GM18511 (cell line): Measurements from ENCODE around the gene DRAM1.
A peak's percentile ranks its signal among the peaks of the same experiment; 100 is the strongest.

Source experiments
- ATAC-seq: cut with Tn5 transposase; IDR thresholded peaks from one replicate; pipeline ENCODE4 v1.9.1; 2021; ENCODE audit warnings: mild to moderate bottlenecking, moderate library complexity; ENCODE audit not compliant: unreplicated experiment

DRAM1 gene

DNA sequence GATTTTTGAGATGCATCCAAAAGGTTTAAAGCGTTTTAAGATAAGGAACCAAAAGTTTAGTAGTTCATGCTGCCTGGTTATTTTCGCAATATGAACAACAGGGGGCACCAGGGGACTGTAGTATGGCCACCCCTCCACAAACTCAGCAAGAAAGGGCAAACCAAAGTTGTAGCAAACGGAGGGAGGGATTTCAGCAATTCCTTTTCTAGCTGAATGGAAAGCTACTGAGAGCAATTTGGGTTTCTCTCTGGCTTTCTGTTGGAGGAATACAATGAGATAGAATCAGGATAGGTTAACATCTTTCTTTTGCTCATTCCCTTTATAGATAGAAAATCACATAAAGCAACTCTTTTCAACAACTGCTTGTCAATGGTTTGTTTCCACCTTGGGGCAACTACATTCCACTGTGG, 62.5 kb downstream of the DRAM1 start:
- ATAC-seq: no peak

DNA sequence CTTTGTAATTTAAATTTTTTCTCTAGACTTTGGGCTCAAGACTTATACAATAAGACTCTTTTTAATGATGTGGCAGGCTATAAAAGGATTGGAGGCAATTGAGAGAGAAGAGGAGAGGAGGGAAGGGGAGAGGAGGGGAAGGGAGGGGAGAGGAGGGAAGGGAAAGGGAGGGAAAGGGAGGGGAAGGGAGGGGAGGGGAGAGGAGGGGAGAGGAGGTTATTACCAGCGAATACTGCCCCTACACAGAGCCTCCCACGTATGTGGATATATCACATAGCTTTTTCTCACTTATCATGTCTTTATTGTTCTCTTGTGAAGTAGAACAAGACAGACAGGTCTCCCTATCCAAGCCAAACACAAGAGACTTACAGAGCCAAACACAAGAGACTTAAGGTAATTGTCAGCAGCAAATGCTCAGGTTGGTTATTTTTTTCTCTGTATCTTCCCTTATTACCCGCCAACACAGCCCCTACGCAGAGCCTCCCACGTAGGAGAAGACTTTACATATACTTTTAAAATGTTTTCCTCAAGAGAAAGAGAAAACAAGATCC, 63.1 kb downstream of the DRAM1 start:
- ATAC-seq: no peak

DNA sequence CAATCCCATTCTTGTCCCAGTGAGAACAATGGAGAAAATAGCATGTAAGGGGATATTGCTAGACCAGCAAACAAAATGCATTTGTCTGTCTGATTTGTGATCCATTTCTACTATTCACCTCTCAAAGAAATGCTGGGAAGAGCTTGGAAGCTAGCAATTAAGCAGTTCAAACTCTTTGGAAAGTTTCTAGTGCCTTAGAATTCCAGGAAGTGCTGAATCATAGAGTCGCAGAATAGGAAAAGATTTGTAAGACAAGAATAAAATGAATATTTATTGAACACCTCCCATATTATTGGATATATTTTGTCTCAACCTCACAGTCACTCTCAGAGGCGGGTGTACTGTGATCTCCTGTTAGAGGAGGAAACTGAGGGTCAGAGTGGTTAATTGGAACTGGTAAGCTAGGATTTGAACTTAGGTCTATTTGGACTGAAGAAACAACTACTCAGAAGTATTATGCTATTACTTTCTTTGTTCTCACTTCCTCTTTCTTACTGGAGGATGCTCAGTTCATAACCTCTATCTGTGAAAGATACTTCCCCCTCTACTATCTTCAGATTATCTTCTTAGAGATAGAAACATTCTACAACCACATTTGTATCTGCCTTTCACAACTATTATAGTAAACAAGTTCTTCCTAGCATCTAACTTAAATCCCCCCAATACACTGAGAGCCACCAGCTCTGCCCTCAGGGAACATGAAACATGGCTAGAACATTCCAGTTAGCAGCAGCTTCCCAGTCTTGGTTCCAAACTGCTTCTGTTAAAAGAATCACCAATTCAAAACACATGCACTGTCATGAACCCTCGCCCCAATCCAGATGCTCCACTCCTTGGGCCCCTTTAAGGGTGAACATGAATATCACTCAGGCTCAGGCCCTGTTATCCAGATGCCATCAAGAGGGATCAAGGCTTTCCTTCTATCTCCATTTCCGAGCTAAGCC, 64.2 kb downstream of the DRAM1 start:
- peak; percentile 86 for ATAC-seq

DNA sequence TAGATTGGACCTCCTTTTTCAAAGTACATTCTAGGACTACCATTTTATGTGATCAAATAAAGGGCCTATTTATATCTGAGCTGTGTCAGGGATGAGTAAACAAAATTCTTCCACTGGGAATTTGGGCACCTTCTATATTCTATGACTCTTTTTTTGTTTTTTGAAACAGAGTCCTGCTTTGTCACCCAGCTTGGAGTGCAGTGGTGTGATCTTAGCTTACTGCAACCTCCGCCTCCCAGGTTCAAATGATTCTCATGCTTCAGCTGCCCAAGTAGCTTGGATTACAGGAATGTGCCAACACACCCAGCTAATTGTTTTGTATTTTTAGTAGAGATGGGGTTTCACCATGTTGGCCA, 64.8 kb downstream of the DRAM1 start:
- no peak for ATAC-seq

DNA sequence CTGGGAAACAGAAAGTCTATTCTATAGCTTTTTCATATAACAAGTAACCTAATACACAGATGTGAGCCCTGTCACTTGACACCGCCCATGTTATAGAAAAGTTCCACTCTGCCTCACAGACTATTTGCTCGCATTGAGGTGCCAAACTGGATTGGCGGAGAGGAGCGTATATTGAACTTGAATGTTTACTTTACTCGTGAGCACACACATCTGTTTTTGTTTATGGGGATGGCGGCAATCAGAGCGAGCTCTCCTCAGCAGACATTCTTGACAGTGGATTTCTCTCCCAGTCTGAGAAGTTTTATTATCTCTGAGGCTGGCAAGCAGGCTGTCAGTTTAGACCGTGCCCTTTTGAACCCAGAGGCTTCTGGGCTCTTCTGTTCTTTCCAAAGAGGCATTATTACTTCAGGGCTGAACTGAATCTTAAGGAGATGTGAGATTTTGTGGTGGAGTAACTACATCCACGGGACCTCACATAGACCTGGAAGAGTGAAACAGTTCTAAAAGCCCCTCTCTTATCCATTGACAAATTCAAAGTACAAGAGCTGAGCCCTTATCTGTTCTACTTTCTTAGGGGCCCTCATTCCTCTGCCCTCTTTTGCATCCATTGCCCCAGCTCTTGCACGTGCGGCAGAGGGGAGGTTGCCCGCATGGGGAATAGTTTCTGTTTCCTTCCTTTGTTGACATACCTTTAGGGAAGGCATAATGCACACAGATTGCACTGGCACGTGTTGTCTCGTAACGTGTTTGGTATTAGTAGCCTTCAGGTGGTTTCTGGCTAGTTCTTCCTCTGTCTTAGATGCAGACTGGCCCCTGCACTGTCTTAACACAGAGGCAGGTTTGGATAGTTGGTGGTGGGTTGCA, 68.2 kb downstream of the DRAM1 start:
- ATAC-seq: no peak

DNA sequence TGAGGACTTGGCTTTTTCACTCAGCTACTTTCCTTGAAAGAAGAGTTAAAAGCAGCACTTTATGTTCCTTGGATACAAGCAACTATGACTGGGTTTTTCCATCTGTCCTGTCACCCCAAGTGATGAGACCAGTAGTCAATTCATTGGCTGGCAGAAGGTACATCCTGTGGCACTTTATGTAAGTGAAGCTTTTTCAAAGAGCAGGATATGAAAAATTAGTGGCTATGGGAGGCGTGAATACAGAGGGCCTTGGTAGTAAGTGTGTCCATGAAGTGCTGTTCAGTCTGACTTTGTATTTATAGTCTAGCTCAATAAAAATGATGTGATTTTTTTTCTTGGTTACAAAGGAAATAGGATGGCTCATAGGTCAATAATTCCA, 68.8 kb downstream of the DRAM1 start:
- no peak for ATAC-seq

DNA sequence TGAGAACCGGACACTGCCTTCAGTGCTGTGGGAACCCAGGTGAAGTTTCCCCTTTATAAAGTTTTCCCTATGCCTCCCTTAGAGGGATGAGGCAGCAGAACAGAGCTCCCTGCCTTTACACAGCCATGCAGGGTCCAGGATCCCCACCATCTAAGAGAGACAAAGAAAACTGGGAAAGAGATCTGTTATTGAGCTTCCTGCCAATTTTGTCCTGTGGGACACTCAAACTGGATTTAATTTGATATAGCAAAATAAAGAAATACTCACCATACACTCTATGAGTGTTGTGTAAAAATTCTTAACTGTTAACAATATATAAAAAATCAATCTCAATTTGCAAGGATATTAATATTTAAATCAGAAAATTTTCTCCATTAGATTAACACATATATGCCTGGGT, 69.9 kb downstream of the DRAM1 start:
- ATAC-seq: no peak

DNA sequence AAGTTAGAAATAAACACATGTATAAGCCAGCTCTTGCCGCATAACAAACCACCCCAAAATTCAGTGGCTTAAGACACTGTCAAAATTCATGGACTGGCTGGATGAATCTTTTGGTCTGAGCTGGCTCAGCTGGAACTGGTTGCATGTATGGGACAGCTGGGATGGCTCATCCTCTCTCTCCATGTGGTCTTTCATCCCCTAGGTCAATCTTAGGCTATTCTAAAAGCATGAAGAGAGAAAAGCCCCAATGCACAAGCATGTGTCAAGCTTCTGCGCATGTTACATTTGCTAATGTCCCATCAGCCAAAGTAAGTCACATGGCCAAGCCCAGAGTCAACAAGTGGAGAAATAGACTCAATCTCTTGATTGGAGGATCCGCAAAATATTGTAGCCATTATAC, 71.0 kb downstream of the DRAM1 start:
- ATAC-seq: no peak

DNA sequence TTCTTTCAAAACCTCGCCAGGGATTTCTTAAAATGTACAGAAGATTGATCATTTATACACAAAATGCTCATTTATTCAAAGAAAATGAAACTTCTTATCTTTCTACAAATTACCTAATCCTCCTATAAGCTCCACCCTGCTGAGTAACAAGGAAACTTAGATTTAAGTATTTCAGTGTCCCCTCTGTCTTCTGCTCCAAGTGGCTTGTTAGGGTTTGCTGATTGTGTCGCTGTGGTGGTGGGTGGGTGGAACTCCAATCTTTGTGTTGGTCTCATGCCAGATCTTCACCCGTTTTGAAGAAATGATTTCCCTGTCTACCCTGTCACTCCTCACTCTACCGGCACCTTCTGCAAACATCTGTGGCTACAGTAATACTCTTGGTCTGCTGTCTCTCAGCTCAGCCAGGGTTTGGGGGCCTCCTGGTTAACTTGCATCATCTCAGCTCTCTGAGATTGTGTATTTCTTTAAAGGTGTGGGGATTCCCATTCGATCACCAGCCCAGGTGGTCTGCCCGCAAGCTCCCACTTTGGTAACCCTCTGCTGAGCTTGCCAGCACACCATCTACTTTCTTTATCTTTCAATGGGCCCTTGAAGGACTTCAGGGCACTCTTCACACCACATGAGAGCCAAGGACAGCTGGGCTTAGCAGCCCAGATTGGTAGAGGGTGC, 73.8 kb downstream of the DRAM1 start:
- ATAC-seq: no peak

DNA sequence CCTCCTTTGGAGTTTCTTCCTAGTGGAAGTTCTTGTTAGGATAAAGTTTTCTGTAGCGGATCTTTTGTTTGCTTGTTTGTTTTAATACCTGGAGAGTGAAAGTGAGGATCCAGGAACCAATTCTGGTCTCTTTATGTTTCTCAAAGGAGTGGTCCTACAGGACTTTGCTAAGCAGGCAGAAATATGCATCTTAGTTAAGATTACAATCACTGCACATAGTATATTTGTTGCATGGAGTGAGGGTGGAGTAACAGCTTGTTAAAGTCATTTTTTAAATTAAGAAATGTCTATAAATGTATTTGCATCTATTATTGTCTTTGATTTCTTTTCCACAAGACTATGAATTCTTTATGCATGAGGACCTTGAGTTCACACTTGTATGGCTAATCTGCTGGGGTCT, 76.7 kb downstream of the DRAM1 start:
- no peak for ATAC-seq

DNA sequence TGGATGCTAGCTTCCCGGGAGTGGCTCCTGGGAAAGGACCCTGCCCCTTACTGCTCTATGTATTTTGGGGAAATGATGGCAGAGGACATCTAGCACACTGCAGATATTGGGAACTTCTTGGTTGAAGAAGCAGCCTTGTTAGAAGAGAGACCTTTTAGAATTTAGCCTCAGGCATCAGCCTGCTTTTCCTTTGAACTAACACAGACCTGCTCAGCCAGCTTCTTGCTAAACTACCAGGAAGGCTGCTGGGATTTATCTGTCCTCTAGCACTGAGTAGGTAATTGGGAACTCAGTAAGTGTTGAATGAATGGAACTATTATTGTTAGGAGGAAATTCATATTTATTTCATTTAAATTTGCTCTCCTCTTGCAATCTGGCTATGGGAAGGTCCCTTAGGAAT, 77.3 kb downstream of the DRAM1 start:
- no peak for ATAC-seq

DNA sequence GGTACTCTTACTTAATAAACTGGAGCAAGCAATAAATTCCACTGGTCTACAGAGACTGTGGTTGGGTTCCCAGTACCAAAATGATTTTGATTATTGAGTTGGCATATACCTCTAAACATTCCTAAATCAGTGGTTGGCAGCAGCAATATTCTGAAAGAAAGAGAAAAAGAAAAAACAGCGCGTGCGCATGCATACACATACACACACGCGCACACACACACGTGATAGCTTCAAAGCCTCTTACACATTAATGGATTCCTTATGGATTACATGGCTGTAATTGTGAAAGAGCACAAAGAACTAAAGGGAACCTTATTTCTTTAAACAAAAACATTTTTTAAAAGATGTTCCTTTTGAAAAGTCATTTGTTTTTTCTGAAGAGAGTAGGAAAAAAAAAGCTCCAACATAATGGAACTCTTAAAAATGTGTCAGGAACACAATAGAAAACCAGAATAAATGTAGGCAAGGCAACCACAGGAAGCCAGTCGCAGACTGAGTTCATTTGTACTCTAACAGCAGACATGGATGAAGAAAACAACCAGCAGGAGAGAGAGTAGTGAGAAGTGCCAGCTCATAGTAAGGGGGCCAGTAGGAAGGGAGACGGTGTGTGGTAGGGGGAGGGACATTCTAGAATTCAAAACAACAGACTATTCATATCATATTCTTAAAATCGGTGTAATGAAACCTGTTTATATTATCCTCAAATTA, 80.0 kb downstream of the DRAM1 start:
- no peak for ATAC-seq

DNA sequence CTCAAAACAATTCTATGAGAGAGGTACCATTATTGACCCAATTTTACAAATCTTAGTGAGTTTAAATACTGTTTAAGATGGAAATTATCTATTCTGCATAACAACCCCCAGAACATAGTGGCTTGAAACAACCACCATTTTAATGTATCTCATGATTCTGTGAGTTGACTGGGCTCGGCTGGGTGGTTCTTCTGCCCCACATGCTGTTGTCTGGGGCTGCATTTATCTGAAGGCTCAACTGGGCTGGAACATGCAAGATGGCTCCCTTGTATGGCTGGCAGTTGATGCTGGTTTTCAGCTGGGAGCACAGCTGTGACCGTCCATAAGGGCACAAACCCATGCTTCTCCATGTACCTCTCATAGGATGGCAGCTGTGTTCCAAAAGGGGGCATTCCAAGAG, 82.2 kb downstream of the DRAM1 start:
- no peak for ATAC-seq

DNA sequence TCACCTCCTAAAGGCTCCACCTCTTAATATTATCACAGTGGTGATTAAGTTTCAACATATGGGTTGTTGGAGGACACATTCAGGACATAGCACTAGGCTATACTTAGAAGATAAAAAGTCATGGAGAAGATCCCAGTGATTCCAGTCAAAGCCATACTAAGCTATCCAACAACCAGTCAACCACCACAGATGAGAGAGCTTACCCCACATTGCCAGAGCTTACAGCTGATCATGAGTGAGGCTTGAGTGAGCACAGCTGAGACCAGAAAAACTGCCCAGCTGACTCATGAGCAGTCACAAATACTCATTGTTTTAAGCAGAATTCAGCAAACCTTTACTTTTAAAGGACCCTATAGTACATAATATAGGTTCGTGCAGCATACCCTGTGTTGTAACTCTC, 85.1 kb downstream of the DRAM1 start:
- ATAC-seq: no peak

DNA sequence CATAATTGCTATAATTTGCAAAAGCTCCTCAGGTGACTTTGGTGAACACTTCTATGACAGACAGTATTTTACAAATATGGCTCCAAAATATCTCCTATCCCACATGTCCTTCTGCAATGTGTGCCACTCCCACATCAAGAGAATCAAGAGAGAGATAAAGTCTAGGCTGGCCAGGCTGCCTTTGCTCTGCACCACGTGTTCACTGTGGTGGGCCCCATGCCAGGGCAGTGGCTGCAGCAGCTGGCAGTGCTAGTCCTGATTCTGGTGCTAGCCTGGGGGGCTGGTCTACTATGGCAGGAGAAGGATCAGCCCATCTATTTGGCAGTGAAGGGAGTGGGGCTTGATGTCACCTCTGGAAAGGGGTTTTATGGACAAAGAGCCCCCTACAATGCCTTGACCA, 86.3 kb downstream of the DRAM1 start:
- no peak for ATAC-seq

DNA sequence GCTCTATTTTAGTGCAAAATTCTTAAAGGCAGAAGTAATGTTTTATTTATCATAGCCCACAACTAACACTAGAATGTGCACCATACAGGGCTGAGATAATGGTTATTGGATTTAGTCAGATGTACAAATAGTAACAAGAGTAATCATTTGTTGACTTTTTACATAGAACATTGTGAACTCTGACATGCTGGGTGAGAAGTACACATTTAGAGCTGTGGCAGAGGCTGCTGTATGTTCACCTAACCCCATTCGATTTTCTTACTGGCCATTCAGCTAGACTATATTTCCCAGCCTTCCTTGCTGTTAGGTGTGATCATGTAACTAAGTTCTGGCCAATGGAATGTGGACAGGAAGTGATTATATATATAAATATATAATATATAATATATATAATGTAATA, 89.1 kb downstream of the DRAM1 start:
- ATAC-seq: no peak

DNA sequence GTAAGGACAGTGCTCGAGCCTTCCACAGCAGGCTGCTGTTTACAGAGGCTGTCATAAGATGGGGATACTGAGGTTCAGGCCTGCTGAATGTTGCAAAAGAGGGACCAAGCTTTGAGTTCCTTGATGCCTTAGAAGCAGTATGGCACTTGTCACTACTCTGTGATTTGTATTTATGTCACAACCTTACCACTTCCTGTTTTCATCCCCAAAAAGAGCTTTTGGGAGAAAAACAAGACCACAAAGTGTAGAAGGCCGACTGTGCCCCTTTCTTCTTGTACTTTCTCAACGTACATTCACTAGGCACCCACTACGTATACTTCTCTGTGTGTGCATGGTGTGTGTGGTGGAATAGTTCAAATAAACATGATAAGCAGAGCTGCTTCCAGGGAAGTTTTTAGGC, 90.1 kb downstream of the DRAM1 start:
- ATAC-seq: no peak

DNA sequence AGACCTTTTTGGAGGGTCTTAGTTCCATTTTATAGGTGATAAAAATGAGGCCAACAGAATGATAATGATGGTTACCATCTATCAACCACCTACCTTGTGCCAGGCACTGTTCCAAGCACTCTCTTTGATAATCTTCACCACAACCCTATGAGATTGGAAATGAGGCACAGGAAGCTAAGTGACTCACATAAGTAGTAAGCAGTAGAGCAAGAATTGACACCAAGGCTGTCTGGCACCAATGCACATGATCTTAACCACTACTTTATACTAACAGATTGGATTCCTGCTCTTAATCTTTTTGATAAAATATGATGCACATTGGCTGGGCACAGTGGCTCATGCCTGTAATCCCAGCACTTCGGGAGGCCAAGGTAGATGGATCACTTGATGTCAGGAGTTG, 91.4 kb downstream of the DRAM1 start:
- no peak for ATAC-seq
